Measurements from ENCODE around the gene PIP5K1C. TPM values are rescaled to one million over a fixed set of nuclear protein-coding genes. Genes with fewer than 3 reads are reported as not detected.

The PIP5K1C gene
- polyA plus RNA-seq, 2 of the 4 experiments (the other 2 are of a cell fraction), result 2.6 to 9.3 TPM

- no peak; a peak in 1 of 6 replicates for ATAC-seq
- POLR2A ChIA-PET, result no interaction called here
These were observed 82.8 kb downstream of the PIP5K1C start for GRCh38 chr19:3617463-3617862.

DNA sequence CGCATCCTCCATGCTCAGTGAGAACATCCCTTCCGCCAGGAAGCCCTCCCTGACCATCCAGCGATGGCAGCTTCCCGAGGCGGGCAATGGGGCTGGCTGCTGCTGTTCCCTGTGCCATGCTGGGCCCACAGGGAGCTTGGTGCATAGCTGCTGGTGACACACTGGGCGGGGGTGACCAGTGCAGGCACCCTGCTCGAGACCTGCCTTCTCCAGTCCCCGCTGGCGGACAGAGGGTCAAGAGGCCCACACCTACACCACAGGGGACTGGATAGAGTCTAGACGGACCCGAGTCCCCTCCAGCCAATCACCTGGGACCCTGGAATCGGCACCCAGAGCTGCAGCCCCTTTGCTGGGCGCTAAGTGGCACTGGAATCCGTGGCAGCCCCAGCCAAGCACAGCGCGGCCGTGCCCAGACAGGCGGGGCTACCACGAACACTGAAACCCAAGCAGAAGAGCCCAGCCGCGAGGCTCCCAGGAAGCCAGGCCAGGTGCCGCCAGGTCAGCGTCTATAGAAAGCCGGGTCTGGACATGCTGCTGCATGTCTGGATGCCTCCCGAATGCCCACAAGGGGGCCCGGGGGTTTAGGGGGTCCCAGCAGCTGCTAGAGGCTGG is 84.6 kb downstream of the PIP5K1C start:
- no peaks in the 10 kb centered on the region for H3K9me3 ChIP-seq
- no peak overlapping the region for H3K27ac ChIP-seq
- TF ChIP-seq EHF (CRISPR knock-in tag; IDR thresholded peaks at IDR 0.05) (no peak), ZNF302 (CRISPR knock-in tag; IDR thresholded peaks at IDR 0.05) (no peak), JUNB (IDR thresholded peaks at IDR 0.05) (no peak)
- DNase-seq (ENCODE audit: low read depth in 1 of 2, low spot score in 1 of 2) (no peak), FAIRE-seq (no peak), ATAC-seq (no peak)
- no peak overlapping the region for H3K4me2 ChIP-seq
- H3K4me1 ChIP-seq, result no peaks in the 10 kb centered on the region
- CTCF ChIA-PET, result interaction anchor here (2.0 to 2.2 kb wide), 2 partner anchors 40 to 71 kb away, joined by 7 to 9 read pairs; no protein-coding TSS in a partner anchor
- 95% methylated on average over 15 of the region's 26 CpGs for WGBS (ENCODE audit: missing lambda C conversion rate)
- no peak overlapping the region for H3K4me3 ChIP-seq
- POLR2A ChIA-PET, result no interaction called here

More at GRCh38 chr19:3617463-3617862, 82.8 kb downstream of the PIP5K1C start:
- no peak for FAIRE-seq
- no peak overlapping the region for H3K4me3 ChIP-seq
- CTCF ChIA-PET, result interaction anchor here (0.8 to 2.4 kb wide), 3 partner anchors 8 to 74 kb away, joined by 4 to 12 read pairs (median 7); no protein-coding TSS in a partner anchor
- H3K9me3 ChIP-seq, result no peaks in the 10 kb centered on the region
- TF ChIP-seq GATA3 (IDR thresholded peaks at IDR 0.05; ENCODE audit: borderline replicate concordance) (no peak), HES2 (IDR thresholded peaks at IDR 0.05) (no peak), HEYL (CRISPR knock-in tag; IDR thresholded peaks at IDR 0.05) (no peak), POLR2AphosphoS2 (conservative IDR thresholded peaks at IDR 0.05; ENCODE audit: low read length) (no peak), USF2 (IDR thresholded peaks at IDR 0.05) (no peak), HDAC2 (IDR thresholded peaks at IDR 0.05) (no peak), ESRRA (IDR thresholded peaks at IDR 0.05; ENCODE audit: borderline replicate concordance, low read length) (no peak), ZFP36 (IDR thresholded peaks at IDR 0.05; ENCODE audit: borderline replicate concordance, partially characterized antibody) (no peak), SREBF2 (IDR thresholded peaks at IDR 0.05) (no peak), FOXS1 (CRISPR knock-in tag; IDR thresholded peaks at IDR 0.05) (no peak)
- TF ChIP-seq, protein P1, sequence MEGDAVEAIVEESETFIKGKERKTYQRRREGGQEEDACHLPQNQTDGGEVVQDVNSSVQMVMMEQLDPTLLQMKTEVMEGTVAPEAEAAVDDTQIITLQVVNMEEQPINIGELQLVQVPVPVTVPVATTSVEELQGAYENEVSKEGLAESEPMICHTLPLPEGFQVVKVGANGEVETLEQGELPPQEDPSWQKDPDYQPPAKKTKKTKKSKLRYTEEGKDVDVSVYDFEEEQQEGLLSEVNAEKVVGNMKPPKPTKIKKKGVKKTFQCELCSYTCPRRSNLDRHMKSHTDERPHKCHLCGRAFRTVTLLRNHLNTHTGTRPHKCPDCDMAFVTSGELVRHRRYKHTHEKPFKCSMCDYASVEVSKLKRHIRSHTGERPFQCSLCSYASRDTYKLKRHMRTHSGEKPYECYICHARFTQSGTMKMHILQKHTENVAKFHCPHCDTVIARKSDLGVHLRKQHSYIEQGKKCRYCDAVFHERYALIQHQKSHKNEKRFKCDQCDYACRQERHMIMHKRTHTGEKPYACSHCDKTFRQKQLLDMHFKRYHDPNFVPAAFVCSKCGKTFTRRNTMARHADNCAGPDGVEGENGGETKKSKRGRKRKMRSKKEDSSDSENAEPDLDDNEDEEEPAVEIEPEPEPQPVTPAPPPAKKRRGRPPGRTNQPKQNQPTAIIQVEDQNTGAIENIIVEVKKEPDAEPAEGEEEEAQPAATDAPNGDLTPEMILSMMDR (IDR thresholded peaks at IDR 0.05), result no peak
- no peak overlapping the region for H3K27ac ChIP-seq
- H3K4me1 ChIP-seq, result no peaks in the 10 kb centered on the region
- WGBS (ENCODE audit: missing lambda C conversion rate), result 91% methylated on average over 14 of the region's 19 CpGs
- H3K4me2 ChIP-seq, result no peak overlapping the region
- DNase-seq (ENCODE audit: low read depth in 1 of 2, low spot score in 1 of 2), result no peak

- FAIRE-seq (no peak), DNase-seq (ENCODE audit: low read depth in 1 of 2, low spot score in 1 of 2) (no peak), ATAC-seq (no peak)
- H3K4me2 ChIP-seq, result no peak overlapping the region
- no peak overlapping the region for H3K27ac ChIP-seq
- no peaks in the 10 kb centered on the region for H3K9me3 ChIP-seq
- TF ChIP-seq, protein P2, sequence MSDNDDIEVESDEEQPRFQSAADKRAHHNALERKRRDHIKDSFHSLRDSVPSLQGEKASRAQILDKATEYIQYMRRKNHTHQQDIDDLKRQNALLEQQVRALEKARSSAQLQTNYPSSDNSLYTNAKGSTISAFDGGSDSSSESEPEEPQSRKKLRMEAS (IDR thresholded peaks at IDR 0.05), result no peak
- TF ChIP-seq, protein P1 (IDR thresholded peaks at IDR 0.05), result no peak
- TF ChIP-seq FOXS1 (CRISPR knock-in tag; IDR thresholded peaks at IDR 0.05) (no peak), RNF2 (IDR thresholded peaks at IDR 0.05; ENCODE audit: borderline replicate concordance, low read depth) (no peak), HES2 (IDR thresholded peaks at IDR 0.05) (no peak), PHF8 (IDR thresholded peaks at IDR 0.05; ENCODE audit: borderline replicate concordance, low read depth) (no peak), EHF (CRISPR knock-in tag; IDR thresholded peaks at IDR 0.05) (no peak), EP300 (IDR thresholded peaks at IDR 0.05) (no peak), GATA3 (IDR thresholded peaks at IDR 0.05; ENCODE audit: borderline replicate concordance) (no peak), NR3C1 (IDR thresholded peaks at IDR 0.05) (no peak), NFE2L2 (conservative IDR thresholded peaks at IDR 0.05; ENCODE audit: low read length) (no peak), KDM1A (IDR thresholded peaks at IDR 0.05; ENCODE audit: low read depth) (no peak)
- TF ChIP-seq, protein P3, sequence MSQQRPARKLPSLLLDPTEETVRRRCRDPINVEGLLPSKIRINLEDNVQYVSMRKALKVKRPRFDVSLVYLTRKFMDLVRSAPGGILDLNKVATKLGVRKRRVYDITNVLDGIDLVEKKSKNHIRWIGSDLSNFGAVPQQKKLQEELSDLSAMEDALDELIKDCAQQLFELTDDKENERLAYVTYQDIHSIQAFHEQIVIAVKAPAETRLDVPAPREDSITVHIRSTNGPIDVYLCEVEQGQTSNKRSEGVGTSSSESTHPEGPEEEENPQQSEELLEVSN (IDR thresholded peaks at IDR 0.05; ENCODE audit: borderline replicate concordance, low read depth), result no peak
- H3K4me3 ChIP-seq, result no peak overlapping the region
- POLR2A ChIA-PET, result no interaction called here
- H3K4me1 ChIP-seq, result no peaks in the 10 kb centered on the region
- CTCF ChIA-PET, result interaction anchor here (0.6 to 2.2 kb wide), 4 partner anchors 14 to 310 kb away, joined by 3 to 9 read pairs (median 5); no protein-coding TSS in a partner anchor
- 89% methylated on average over 13 of the region's 18 CpGs for WGBS (ENCODE audit: missing lambda C conversion rate)
These were observed 85.3 kb downstream of the PIP5K1C start for GRCh38 chr19:3614858-3615505.

Data from A549 (cell line).